SHP77 (cell line): ENCODE data around the gene TBL1X.
"Not testable (repeated sequence)": the region's sequence is repeated elsewhere in the genome, so short reads cannot be mapped to it uniquely, and the experiment has no call there.

Source experiments
- DNase-seq, 2 experiments: peaks; one replicate each; lab custom pipeline; 2025; lab: John Stamatoyannopoulos, UW

The TBL1X gene

GRCh38 chrX:9765072-9765736, 300.3 kb downstream of the TBL1X start:
- DNase-seq = no peak

- no peak for DNase-seq
Measured at GRCh38 chrX:9765737-9766097, 300.9 kb downstream of the TBL1X start, which contains the start of gene GPR143. Gene GPR143, minus strand, starts transcription at chrX:9765847. Its CDS starts 30 bp downstream, at chrX:9765817.

- no peak for DNase-seq
Measured at GRCh38 chrX:9767375-9767774, 302.5 kb downstream of the TBL1X start.

- DNase-seq = not testable (repeated sequence)
Measured at GRCh38 chrX:9768321-9768839, 303.5 kb downstream of the TBL1X start.

GRCh38 chrX:9770319-9770718, 305.5 kb downstream of the TBL1X start:
- DNase-seq = no peak

GRCh38 chrX:9772943-9773342, 308.1 kb downstream of the TBL1X start:
- no peak for DNase-seq

GRCh38 chrX:9775930-9776329, 311.1 kb downstream of the TBL1X start:
- no peak for DNase-seq

GRCh38 chrX:9781941-9782340, 317.1 kb downstream of the TBL1X start:
- no peak for DNase-seq

- no peak for DNase-seq
Measured at GRCh38 chrX:9784332-9784731, 319.5 kb downstream of the TBL1X start.

- DNase-seq = no peak
Measured at GRCh38 chrX:9785254-9785943, 320.5 kb downstream of the TBL1X start.

- no peak for DNase-seq
Measured at GRCh38 chrX:9785944-9786797, 321.3 kb downstream of the TBL1X start, which contains the start of gene SHROOM2. Gene SHROOM2, plus strand, starts transcription at chrX:9786429. Its CDS starts 117 bp downstream, at chrX:9786546.

- no peak for DNase-seq
Measured at GRCh38 chrX:9786798-9787635, 322.2 kb downstream of the TBL1X start.

GRCh38 chrX:9788911-9789310, 324.1 kb downstream of the TBL1X start:
- DNase-seq = no peak

- no peak for DNase-seq
Measured at GRCh38 chrX:9789555-9789954, 324.7 kb downstream of the TBL1X start.
